Parathyroid adenoma (tissue), 2 donors: Measurements from ENCODE around the gene PRDM16.

Experiments used
- H2AFZ ChIP-seq: fragments of 300-600 bp; sonication (generic); one replicate; pipeline ENCODE4 v1.7.0; 2017; ENCODE audit warnings: antibody characterized with exemption, mild to moderate bottlenecking
- H3K27ac ChIP-seq: fragments of 300-600 bp; sonication (generic); one replicate; pipeline ENCODE4 v1.7.0; 2017
- H3K27me3 ChIP-seq: fragments of 300-600 bp; sonication (generic); one replicate; pipeline ENCODE4 v1.7.0; 2017; ENCODE audit warnings: low read length; ENCODE audit not compliant: control insufficient read depth, insufficient read depth
- H3K36me3 ChIP-seq: fragments of 300-600 bp; sonication (generic); one replicate; pipeline ENCODE4 v1.7.0; 2017; ENCODE audit warnings: low read length; ENCODE audit not compliant: control insufficient read depth, insufficient read depth
- H3K4me1 ChIP-seq: fragments of 300-600 bp; sonication (generic); one replicate; pipeline ENCODE4 v1.7.0; 2017; ENCODE audit warnings: control low read depth
- H3K4me2 ChIP-seq: fragments of 300-600 bp; sonication (generic); one replicate; pipeline ENCODE4 v1.7.0; 2017; ENCODE audit warnings: low read length
- H3K4me3 ChIP-seq: fragments of 300-600 bp; sonication (generic); one replicate; pipeline ENCODE4 v1.7.0; 2017; ENCODE audit warnings: low read depth, low read length
- H3K79me2 ChIP-seq: fragments of 300-600 bp; sonication (generic); one replicate; pipeline ENCODE4 v1.7.0; 2017; ENCODE audit warnings: control low read depth
- H3K9ac ChIP-seq: fragments of 300-600 bp; sonication (generic); one replicate; pipeline ENCODE4 v1.7.0; 2017; ENCODE audit warnings: mild to moderate bottlenecking
- H3K9me3 ChIP-seq: fragments of 300-600 bp; sonication (generic); one replicate; pipeline ENCODE4 v1.7.0; 2017; ENCODE audit warnings: low read length; ENCODE audit not compliant: control insufficient read depth
- TF ChIP-seq, protein P1 (sequence below): fragments of 300-600 bp; sonication (generic); IDR thresholded peaks from one replicate; pipeline ENCODE4 v1.7.0; 2017; ENCODE audit warnings: antibody characterized with exemption, mild to moderate bottlenecking
- donor health status: primary hyperparathyroidism.

Gene PRDM16

GRCh38 chr1:3103967-3104677 lies 35.1 kb downstream of the PRDM16 start:
- Histone ChIP-seq H3K9me3 (no peaks in the 10 kb centered on the region), H3K4me3 (no peak overlapping the region), H3K36me3 (no peaks in the 10 kb centered on the region), H3K27me3 (no peaks in the 10 kb centered on the region), H3K27ac (no peak overlapping the region), H3K9ac (no peak overlapping the region), H3K79me2 (no peaks in the 10 kb centered on the region), H3K4me2 (no peak overlapping the region), H3K4me1 (no peaks in the 10 kb centered on the region), H2AFZ (no peak overlapping the region)
- TF ChIP-seq, protein P1, sequence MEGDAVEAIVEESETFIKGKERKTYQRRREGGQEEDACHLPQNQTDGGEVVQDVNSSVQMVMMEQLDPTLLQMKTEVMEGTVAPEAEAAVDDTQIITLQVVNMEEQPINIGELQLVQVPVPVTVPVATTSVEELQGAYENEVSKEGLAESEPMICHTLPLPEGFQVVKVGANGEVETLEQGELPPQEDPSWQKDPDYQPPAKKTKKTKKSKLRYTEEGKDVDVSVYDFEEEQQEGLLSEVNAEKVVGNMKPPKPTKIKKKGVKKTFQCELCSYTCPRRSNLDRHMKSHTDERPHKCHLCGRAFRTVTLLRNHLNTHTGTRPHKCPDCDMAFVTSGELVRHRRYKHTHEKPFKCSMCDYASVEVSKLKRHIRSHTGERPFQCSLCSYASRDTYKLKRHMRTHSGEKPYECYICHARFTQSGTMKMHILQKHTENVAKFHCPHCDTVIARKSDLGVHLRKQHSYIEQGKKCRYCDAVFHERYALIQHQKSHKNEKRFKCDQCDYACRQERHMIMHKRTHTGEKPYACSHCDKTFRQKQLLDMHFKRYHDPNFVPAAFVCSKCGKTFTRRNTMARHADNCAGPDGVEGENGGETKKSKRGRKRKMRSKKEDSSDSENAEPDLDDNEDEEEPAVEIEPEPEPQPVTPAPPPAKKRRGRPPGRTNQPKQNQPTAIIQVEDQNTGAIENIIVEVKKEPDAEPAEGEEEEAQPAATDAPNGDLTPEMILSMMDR: no peak

- Histone ChIP-seq H3K27ac (no peak overlapping the region), H3K79me2 (no peaks in the 10 kb centered on the region), H3K4me1 (no peaks in the 10 kb centered on the region), H3K9ac (no peak overlapping the region), H3K4me2 (no peak overlapping the region), H3K9me3 (no peaks in the 10 kb centered on the region), H3K4me3 (no peak overlapping the region), H2AFZ (no peak overlapping the region), H3K36me3 (no peaks in the 10 kb centered on the region), H3K27me3 (no peaks in the 10 kb centered on the region)
- TF ChIP-seq, protein P1: no peak
Measured at GRCh38 chr1:3105167-3105863, 36.3 kb downstream of the PRDM16 start.

GRCh38 chr1:3106216-3106615 lies 37.2 kb downstream of the PRDM16 start:
- H3K36me3 ChIP-seq: no peaks in the 10 kb centered on the region
- H2AFZ ChIP-seq: no peak overlapping the region
- TF ChIP-seq, protein P1: no peak
- H3K9me3 ChIP-seq: no peaks in the 10 kb centered on the region
- H3K4me1 ChIP-seq: no peaks in the 10 kb centered on the region
- H3K27ac ChIP-seq: no peak overlapping the region
- H3K27me3 ChIP-seq: no peaks in the 10 kb centered on the region
- H3K79me2 ChIP-seq: no peaks in the 10 kb centered on the region
- H3K9ac ChIP-seq: no peak overlapping the region
- H3K4me3 ChIP-seq: no peak overlapping the region
- H3K4me2 ChIP-seq: no peak overlapping the region

GRCh38 chr1:3107201-3107600 lies 38.2 kb downstream of the PRDM16 start:
- Histone ChIP-seq H3K9me3 (no peaks in the 10 kb centered on the region), H3K79me2 (no peaks in the 10 kb centered on the region), H3K4me1 (no peaks in the 10 kb centered on the region), H2AFZ (no peak overlapping the region), H3K4me2 (no peak overlapping the region), H3K27me3 (no peaks in the 10 kb centered on the region), H3K4me3 (no peak overlapping the region), H3K27ac (no peak overlapping the region), H3K36me3 (no peaks in the 10 kb centered on the region), H3K9ac (no peak overlapping the region)
- TF ChIP-seq, protein P1: no peak
